GM12873 (cell line): ENCODE measurements around the gene LRSAM1.

ENCODE experiments used
- CTCF ChIP-seq: IDR thresholded peaks from 2 replicates; pipeline ENCODE4 v1.5.1; 2012; ENCODE audit warnings: low read depth, mild to moderate bottlenecking, moderate library complexity, low read length, control low read depth; ENCODE audit not compliant: insufficient read depth; ENCODE audit errors: missing control alignments

LRSAM1 gene

GRCh38 chr9:127428348-127428747, 23.0 kb upstream of the LRSAM1 start:
- no peak for TF ChIP-seq CTCF

GRCh38 chr9:127430415-127430814, 20.9 kb upstream of the LRSAM1 start:
- no peak for TF ChIP-seq CTCF

GRCh38 chr9:127437497-127438264, 13.6 kb upstream of the LRSAM1 start:
- no peak for TF ChIP-seq CTCF

- no peak for TF ChIP-seq CTCF
These were observed 12.9 kb upstream of the LRSAM1 start for GRCh38 chr9:127438394-127438793.

GRCh38 chr9:127444283-127444920, 6.9 kb upstream of the LRSAM1 start:
- TF ChIP-seq CTCF = no peak

- no peak for TF ChIP-seq CTCF
These were observed 6.1 kb upstream of the LRSAM1 start for GRCh38 chr9:127444921-127445850.
